Prostate gland (tissue), 2 donors: ENCODE measurements around the gene GTF2A2. TPM values are rescaled to one million over a fixed set of nuclear protein-coding genes. Genes with fewer than 3 reads are reported as not detected.

Experiments
- DNase-seq: peaks from one replicate; pipeline ENCODE4 v3.0.0-alpha.2; 2019; ENCODE audit warnings: low spot score
- H3K27ac ChIP-seq, 2 donors: fragments of 200-600 bp; sonication (generic); 2 replicates each; pipeline ENCODE4 v1.5.1; 2017 to 2019
- H3K27me3 ChIP-seq: fragments of 200-600 bp; sonication (generic); replicated peaks from 2 replicates; pipeline ENCODE4 v1.5.1; 2019; ENCODE audit not compliant: insufficient read depth
- H3K36me3 ChIP-seq, 2 donors: fragments of 200-600 bp; sonication (generic); 1 replicate in 1 of 2; 2 replicates in 1 of 2; pipeline versions ENCODE4 v1.5.1 to v1.8.1; 2017 to 2019
- H3K4me1 ChIP-seq: fragments of 200-600 bp; sonication (generic); replicated peaks from 2 replicates; pipeline ENCODE4 v1.5.1; 2019
- H3K4me3 ChIP-seq, 2 donors: fragments of 200-600 bp; sonication (generic); 2 replicates each; pipeline ENCODE4 v1.5.1; 2017 to 2019
- H3K9me3 ChIP-seq: fragments of 200-600 bp; sonication (generic); 2 replicates; pipeline ENCODE4 v1.5.1; 2017
- CTCF ChIP-seq, 4 experiments: fragments of 200-600 bp in 2 of 4; fragments of 450-650 bp in 2 of 4; sonication (generic) in 2 of 4; IDR thresholded peaks; 1 replicate in 3 of 4; 2 replicates in 1 of 4; pipeline ENCODE4 v1.5.1; 2016 to 2019; ENCODE audit warnings: antibody characterized with exemption in 4 of 4, mild to moderate bottlenecking in 2 of 4, moderate library complexity in 2 of 4
- POLR2A ChIP-seq: fragments of 450-650 bp; IDR thresholded peaks from one replicate; pipeline ENCODE4 v1.6.1; 2016; ENCODE audit warnings: antibody characterized with exemption, mild to moderate bottlenecking
- POLR2AphosphoS5 ChIP-seq: sonication (generic); formaldehyde crosslinking; IDR thresholded peaks from one replicate; pipeline ENCODE4 v1.6.1; 2017; ENCODE audit warnings: antibody characterized with exemption
- WGBS: methylation state at CpG from one replicate; pipeline ENCODE4 v1.1.5; 2018; 5-methylcytosine and 5-hydroxymethylcytosine counted together
- intact Hi-C: fragments of 100-400 bp; cut with DNase I; formaldehyde crosslinking; loops from one replicate; pipeline ENCODE4 v1.14.2; 2022
- total RNA-seq, 2 donors: library from RNA; depleted of rRNA; stranded (reverse); fragments of >200 nt; gene quantifications; one replicate each; pipeline ENCODE4 v1.1.0, GENCODE V29; 2016

The GTF2A2 gene
- total RNA-seq, 2 donors from 2014 or later, result 34.2 to 47.4 TPM

GRCh38 chr15:59689626-59690236 lies 32.4 kb upstream of the GTF2A2 start:
- Histone ChIP-seq H3K36me3 (no peaks in the 10 kb centered on the region), H3K9me3 (no peaks in the 10 kb centered on the region), H3K27ac (peak overlapping the region; percentile 98 to 99), H3K4me1 (peaks cover 4% of the 10 kb centered on the region), H3K27me3 (no peaks in the 10 kb centered on the region), H3K4me3 (peak overlapping the region; percentile 78 to 85)
- intact Hi-C loops, result loop anchor here (1.0 to 5.0 kb wide), 2 partner anchors 32 to 317 kb away; partner anchors contain the start of genes GTF2A2 and MYO1E
- WGBS, result 3% methylated on average over 25 of the region's 25 CpGs
- peak; percentile 80 for DNase-seq
- no peak for TF ChIP-seq POLR2AphosphoS5
- no peak for TF ChIP-seq CTCF (IDR thresholded peaks at IDR 0.05)
- no peak for TF ChIP-seq POLR2A

- H3K27ac ChIP-seq, result peak within 1 kb of the TSS; percentile 98 to 99
- H3K36me3 ChIP-seq, result no peaks in the 10 kb centered on the region
- H3K4me3 ChIP-seq, result peak within 1 kb of the TSS; percentile 78 to 85
- H3K4me1 ChIP-seq, result peaks cover 4% of the 10 kb centered on the region
- H3K27me3 ChIP-seq, result no peaks in the 10 kb centered on the region
- TF ChIP-seq POLR2AphosphoS5 (peak; percentile 92), CTCF (IDR thresholded peaks at IDR 0.05) (peak in 1 of 4 experiments; percentile 8), POLR2A (peak; percentile 90)
- DNase-seq, result peak; percentile 98
- H3K9me3 ChIP-seq, result no peaks in the 10 kb centered on the region
- intact Hi-C loops, result loop anchor here (1.0 to 5.0 kb wide), 2 partner anchors 32 to 317 kb away; partner anchors contain the start of genes GTF2A2 and MYO1E
- 0% methylated on average over 67 of the region's 78 CpGs for WGBS
Observed at GRCh38 chr15:59688782-59689625, 31.7 kb upstream of the GTF2A2 start, which contains the start of gene BNIP2. Gene BNIP2, minus strand, starts transcription at chr15:59689320. Its CDS starts 6,863 bp downstream, at chr15:59682457.

GRCh38 chr15:59688423-59688781 lies 31.1 kb upstream of the GTF2A2 start:
- no peaks in the 10 kb centered on the region for H3K9me3 ChIP-seq
- WGBS, result under 1% methylated on average over 15 of the region's 15 CpGs
- peaks cover 4% of the 10 kb centered on the region for H3K4me1 ChIP-seq
- peak; percentile 41 for DNase-seq
- peak overlapping the region; percentile 78 to 85 for H3K4me3 ChIP-seq
- H3K27ac ChIP-seq, result peak overlapping the region; percentile 98 to 99
- no peaks in the 10 kb centered on the region for H3K27me3 ChIP-seq
- TF ChIP-seq POLR2AphosphoS5 (peak; percentile 43), CTCF (IDR thresholded peaks at IDR 0.05) (no peak), POLR2A (peak; percentile 12)
- intact Hi-C loops, result loop anchor here (5.0 kb wide), 1 partner anchor 316 kb away; the partner anchor contains the start of gene MYO1E
- H3K36me3 ChIP-seq, result no peaks in the 10 kb centered on the region

- no peak for TF ChIP-seq POLR2A
- no peaks in the 10 kb centered on the region for H3K9me3 ChIP-seq
- intact Hi-C loops, result loop anchor here (5.0 kb wide), 1 partner anchor 316 kb away; the partner anchor contains the start of gene MYO1E
- no peaks in the 10 kb centered on the region for H3K27me3 ChIP-seq
- peak overlapping the region; percentile 78 to 85 for H3K4me3 ChIP-seq
- 22% methylated on average over 5 of the region's 5 CpGs for WGBS
- no peaks in the 10 kb centered on the region for H3K36me3 ChIP-seq
- no peak for DNase-seq
- peak overlapping the region; percentile 98 to 99 for H3K27ac ChIP-seq
- peaks cover 4% of the 10 kb centered on the region for H3K4me1 ChIP-seq
Observed at GRCh38 chr15:59687836-59688235, 30.5 kb upstream of the GTF2A2 start.

- DNase-seq, result no peak
- H3K36me3 ChIP-seq, result no peaks in the 10 kb centered on the region
- 79% methylated on average over 7 of the region's 7 CpGs for WGBS
- H3K27me3 ChIP-seq, result no peaks in the 10 kb centered on the region
- H3K4me3 ChIP-seq, result no peak overlapping the region
- H3K27ac ChIP-seq, result no peak overlapping the region
- no peaks in the 10 kb centered on the region for H3K9me3 ChIP-seq
- peaks cover 4% of the 10 kb centered on the region for H3K4me1 ChIP-seq
- TF ChIP-seq CTCF (IDR thresholded peaks at IDR 0.05), result no peak
- TF ChIP-seq POLR2A, result no peak
- no peak for TF ChIP-seq POLR2AphosphoS5
- intact Hi-C loops, result loop anchor here (5.0 kb wide), 1 partner anchor 314 kb away; the partner anchor contains the start of gene MYO1E
Observed at GRCh38 chr15:59686389-59686788, 29.1 kb upstream of the GTF2A2 start.
